SK-N-SH (cell line): ENCODE results near the gene FRRS1L. TPM values are rescaled to one million over a fixed set of nuclear protein-coding genes. Genes with fewer than 3 reads are reported as not detected.

ENCODE experiments used
- CTCF ChIA-PET: fragments of 300-600, 350-600 bp; formaldehyde crosslinking; extraction: SDS; loops from one replicate; lab custom pipeline; 2021; lab: Yijun Ruan, JAX
- POLR2A ChIA-PET: fragments of 350-600 bp; sonication (Branson Sonifier 250); formaldehyde crosslinking; extraction: SDS; loops from one replicate; lab custom pipeline; 2020; ENCODE audit warnings: antibody characterized with exemption, inconsistent platforms; lab: Yijun Ruan, JAX
- DNase-seq: peaks from one replicate; pipeline ENCODE4 v3.0.0; 2012
- H2AFZ ChIP-seq: fragments of 200-600 bp; sonication (generic); 2 replicates; pipeline ENCODE4 v1.8.1; 2016; ENCODE audit warnings: antibody characterized with exemption, mild to moderate bottlenecking, low read depth
- H3F3A ChIP-seq: fragments of 200-600 bp; sonication (generic); replicated peaks from 2 replicates; pipeline ENCODE3; 2016; ENCODE audit warnings: antibody characterized with exemption, mild to moderate bottlenecking; ENCODE audit not compliant: insufficient read depth
- H3K27ac ChIP-seq, 2 experiments: fragments of 200-500 bp in 1 of 2; fragments of 200-600 bp in 1 of 2; sonication (Bioruptor generic) in 1 of 2; sonication (generic), shearing (Covaris generic) in 1 of 2; 2 replicates each; pipeline versions ENCODE4 v1.5.1 to v1.6.1; 2014 to 2016; ENCODE audit warnings: low read depth in 2 of 2, inconsistent platforms in 1 of 2, low read length in 1 of 2, mild to moderate bottlenecking in 1 of 2, mixed read lengths in 1 of 2
- H3K27me3 ChIP-seq: fragments of 200-600 bp; sonication (generic), shearing (Covaris generic); 2 replicates; pipeline ENCODE4 v1.6.1; 2016; ENCODE audit warnings: mixed run types; ENCODE audit not compliant: insufficient read depth
- H3K36me3 ChIP-seq, 2 experiments: fragments of 200-500 bp in 1 of 2; fragments of 200-600 bp in 1 of 2; sonication (Bioruptor generic) in 1 of 2; sonication (generic) in 1 of 2; replicated peaks in 1 of 2; 2 replicates each; pipeline versions ENCODE3 to v1.5.1; 2014 to 2016; ENCODE audit warnings: low read length in 1 of 2, mild to moderate bottlenecking in 1 of 2; ENCODE audit not compliant: insufficient read depth in 2 of 2, control insufficient read depth in 1 of 2
- H3K4me1 ChIP-seq, 2 experiments: fragments of 200-500 bp in 1 of 2; fragments of 200-600 bp in 1 of 2; sonication (Bioruptor generic) in 1 of 2; sonication (generic), shearing (Covaris generic) in 1 of 2; 2 replicates each; pipeline versions ENCODE4 v1.5.1 to v1.6.1; 2014 to 2016; ENCODE audit warnings: low read depth in 1 of 2, low read length in 1 of 2, mixed run types in 1 of 2; ENCODE audit not compliant: insufficient read depth in 2 of 2, control insufficient read depth in 1 of 2
- H3K4me2 ChIP-seq: fragments of 200-600 bp; sonication (generic), shearing (Covaris generic); 2 replicates; pipeline ENCODE4 v1.6.1; 2017; ENCODE audit warnings: mixed run types
- H3K4me3 ChIP-seq, 2 experiments: fragments of 200-500 bp in 1 of 2; fragments of 200-600 bp in 1 of 2; sonication (Bioruptor generic) in 1 of 2; sonication (generic), shearing (Covaris generic) in 1 of 2; 2 replicates each; pipeline versions ENCODE4 v1.5.1 to v1.8.1; 2014 to 2016; ENCODE audit warnings: low read depth in 2 of 2, inconsistent platforms in 1 of 2, low read length in 1 of 2, mild to moderate bottlenecking in 1 of 2, mixed read lengths in 1 of 2, moderate library complexity in 1 of 2
- H3K79me2 ChIP-seq: fragments of 200-600 bp; sonication (generic); 2 replicates; pipeline ENCODE4 v1.8.1; 2017; ENCODE audit warnings: mild to moderate bottlenecking; ENCODE audit not compliant: insufficient read depth
- H3K9ac ChIP-seq: fragments of 200-600 bp; sonication (generic); 2 replicates; pipeline ENCODE4 v1.6.1; 2017; ENCODE audit warnings: mixed run types
- H3K9me2 ChIP-seq: fragments of 200-600 bp; sonication (generic); 2 replicates; pipeline ENCODE4 v1.6.1; 2017; ENCODE audit warnings: mixed run types
- H3K9me3 ChIP-seq: fragments of 200-600 bp; sonication (generic); 2 replicates; pipeline ENCODE4 v1.6.1; 2017; ENCODE audit warnings: mixed run types, mild to moderate bottlenecking, moderate library complexity
- H4K20me1 ChIP-seq: fragments of 200-600 bp; sonication (generic); 2 replicates; pipeline ENCODE4 v1.6.1; 2017; ENCODE audit warnings: mild to moderate bottlenecking, mixed run types; ENCODE audit not compliant: insufficient read depth
- EP300 ChIP-seq, 2 experiments: IDR thresholded peaks; 2 replicates each; pipeline versions ENCODE4 v1.4.0 to v1.6.1; 2012; ENCODE audit warnings: borderline replicate concordance in 1 of 2, low read depth in 1 of 2, low read length in 1 of 2
- EZH2phosphoT487 ChIP-seq: fragments of 200-600 bp; sonication (generic); IDR thresholded peaks from 2 replicates; pipeline ENCODE4 v1.6.1; 2017; ENCODE audit warnings: low read depth, mixed run types, mild to moderate bottlenecking, antibody characterized with exemption, moderate library complexity, borderline replicate concordance
- FOSL2 ChIP-seq: IDR thresholded peaks from 2 replicates; pipeline ENCODE4 v1.4.0; 2012; ENCODE audit warnings: low read depth, mild to moderate bottlenecking, moderate library complexity, borderline replicate concordance
- FOXJ3 ChIP-seq: sonication (generic); formaldehyde crosslinking; IDR thresholded peaks from 2 replicates; pipeline ENCODE4 v1.5.1; 2020; ENCODE audit warnings: mild to moderate bottlenecking, missing genetic modification reagents
- IRF3 ChIP-seq: fragments of 150-350 bp; IDR thresholded peaks from 2 replicates; pipeline ENCODE4 v1.6.1; 2016; ENCODE audit warnings: mild to moderate bottlenecking, low read depth, low read length
- JUND ChIP-seq: IDR thresholded peaks from 2 replicates; pipeline ENCODE4 v1.4.0; 2012
- MAX ChIP-seq: IDR thresholded peaks from 2 replicates; pipeline ENCODE4 v1.4.0; 2012; ENCODE audit warnings: low read depth
- MEF2A ChIP-seq: IDR thresholded peaks from 2 replicates; pipeline ENCODE4 v1.4.0; 2012; ENCODE audit warnings: low read depth, borderline replicate concordance
- NRF1 ChIP-seq: IDR thresholded peaks from 2 replicates; pipeline ENCODE4 v1.6.1; 2012; ENCODE audit warnings: low read depth, mild to moderate bottlenecking, low read length
- REST ChIP-seq: IDR thresholded peaks from 2 replicates; pipeline ENCODE4 v1.6.1; 2012; ENCODE audit warnings: mild to moderate bottlenecking, low read depth, low read length, moderate library complexity
- SIN3A ChIP-seq: IDR thresholded peaks from 2 replicates; pipeline ENCODE4 v1.6.1; 2012; ENCODE audit warnings: low read depth, mild to moderate bottlenecking, low read length, moderate library complexity, borderline replicate concordance
- TCF12 ChIP-seq: IDR thresholded peaks from 2 replicates; pipeline ENCODE4 v1.4.0; 2012
- TEAD4 ChIP-seq: IDR thresholded peaks from 2 replicates; pipeline ENCODE4 v1.4.0; 2012; ENCODE audit warnings: mild to moderate bottlenecking, borderline replicate concordance; ENCODE audit not compliant: insufficient read depth
- USF1 ChIP-seq: IDR thresholded peaks from 2 replicates; pipeline ENCODE4 v1.4.0; 2012; ENCODE audit warnings: low read depth, borderline replicate concordance
- YY1 ChIP-seq: IDR thresholded peaks from 2 replicates; pipeline ENCODE4 v1.4.0; 2012; ENCODE audit warnings: low read depth, mild to moderate bottlenecking
- WGBS: methylation state at CpG from one replicate; pipeline ENCODE4 v1.1.6; 2017; ENCODE audit warnings: low lambda C conversion rate; 5-methylcytosine and 5-hydroxymethylcytosine counted together
- polyA plus RNA-seq, 3 experiments: library from polyadenylated mRNA; depleted of rRNA; stranded (reverse); fragments of >200 nt; gene quantifications; 2 replicates each; pipeline ENCODE4 v1.2.3, GENCODE V29; 2012

The FRRS1L gene
- polyA plus RNA-seq, 1 of the 3 experiments (the other 2 are of a cell fraction): 3.7 TPM

GRCh38 chr9:109098171-109098959, 68.7 kb downstream of the FRRS1L start (continued):
- 0 out of 2 replicates have a peak, but pooled peaks have one; percentile 34 for TF ChIP-seq MAX
- TF ChIP-seq USF1: no peak
- TF ChIP-seq EP300 (IDR thresholded peaks at IDR 0.05; ENCODE audit: borderline replicate concordance in 1 of 2, low read depth in 1 of 2, low read length in 1 of 2): peak; percentile 27 to 80; a peak in 2 of 4 replicates
- peak; percentile 76 for TF ChIP-seq TEAD4
- peak; percentile 87 for TF ChIP-seq TCF12
- TF ChIP-seq NRF1: no peak

GRCh38 chr9:109097146-109097545, 69.9 kb downstream of the FRRS1L start:
- no peaks in the 10 kb centered on the region for H3K27me3 ChIP-seq
- H3K4me3 ChIP-seq: no peak overlapping the region
- H3K27ac ChIP-seq: peak overlapping the region in 1 of 2 experiments; percentile 71; a peak in 2 of 4 replicates
- H3K9me2 ChIP-seq: no peaks in the 10 kb centered on the region
- ChIA-PET CTCF (no interaction called here), POLR2A (no interaction called here)
- H4K20me1 ChIP-seq: peaks cover 55% of the 10 kb centered on the region
- H3K4me2 ChIP-seq: no peak overlapping the region
- 99% methylated on average over 4 of the region's 4 CpGs for WGBS
- no peak overlapping the region for H3K9ac ChIP-seq
- H3K9me3 ChIP-seq: no peaks in the 10 kb centered on the region
- H3F3A ChIP-seq: peaks cover 29% of the 10 kb centered on the region
- H3K36me3 ChIP-seq: peaks cover 21 to 29% of the 10 kb centered on the region in 2 experiments
- peaks cover 95% of the 10 kb centered on the region for H3K79me2 ChIP-seq
- no peak for TF ChIP-seq JUND
- no peak for TF ChIP-seq MEF2A
- no peak for TF ChIP-seq IRF3
- TF ChIP-seq YY1: no peak
- H3K4me1 ChIP-seq: peaks cover 11 to 28% of the 10 kb centered on the region in 2 experiments
- no peak for DNase-seq
- no peak overlapping the region for H2AFZ ChIP-seq

- Histone ChIP-seq H4K20me1 (peaks cover 47% of the 10 kb centered on the region), H3K27me3 (no peaks in the 10 kb centered on the region), H3K36me3 (peaks cover 34 to 43% of the 10 kb centered on the region in 2 experiments), H3K9ac (no peak overlapping the region), H3K9me3 (no peaks in the 10 kb centered on the region), H3K79me2 (peaks cover 93% of the 10 kb centered on the region), H3K27ac (no peak overlapping the region), H3K9me2 (no peaks in the 10 kb centered on the region), H3K4me1 (peaks cover 11 to 20% of the 10 kb centered on the region in 2 experiments), H2AFZ (no peak overlapping the region), H3K4me3 (no peak overlapping the region), H3F3A (peaks cover 21% of the 10 kb centered on the region), H3K4me2 (no peak overlapping the region)
- CTCF ChIA-PET: no interaction called here
- TF ChIP-seq REST: no peak
- TF ChIP-seq SIN3A: no peak
- TF ChIP-seq FOXJ3 (CRISPR knock-in tag): no peak
- TF ChIP-seq EZH2phosphoT487: no peak
- no peak for TF ChIP-seq FOSL2
- TF ChIP-seq IRF3: no peak
- no peak for TF ChIP-seq TEAD4
- no peak for DNase-seq
- WGBS: 93% methylated on average over 3 of the region's 3 CpGs
- POLR2A ChIA-PET: no interaction called here
Observed at GRCh38 chr9:109095321-109095720, 71.7 kb downstream of the FRRS1L start.
